Measurements from ENCODE around the gene PLD4.

DNA sequence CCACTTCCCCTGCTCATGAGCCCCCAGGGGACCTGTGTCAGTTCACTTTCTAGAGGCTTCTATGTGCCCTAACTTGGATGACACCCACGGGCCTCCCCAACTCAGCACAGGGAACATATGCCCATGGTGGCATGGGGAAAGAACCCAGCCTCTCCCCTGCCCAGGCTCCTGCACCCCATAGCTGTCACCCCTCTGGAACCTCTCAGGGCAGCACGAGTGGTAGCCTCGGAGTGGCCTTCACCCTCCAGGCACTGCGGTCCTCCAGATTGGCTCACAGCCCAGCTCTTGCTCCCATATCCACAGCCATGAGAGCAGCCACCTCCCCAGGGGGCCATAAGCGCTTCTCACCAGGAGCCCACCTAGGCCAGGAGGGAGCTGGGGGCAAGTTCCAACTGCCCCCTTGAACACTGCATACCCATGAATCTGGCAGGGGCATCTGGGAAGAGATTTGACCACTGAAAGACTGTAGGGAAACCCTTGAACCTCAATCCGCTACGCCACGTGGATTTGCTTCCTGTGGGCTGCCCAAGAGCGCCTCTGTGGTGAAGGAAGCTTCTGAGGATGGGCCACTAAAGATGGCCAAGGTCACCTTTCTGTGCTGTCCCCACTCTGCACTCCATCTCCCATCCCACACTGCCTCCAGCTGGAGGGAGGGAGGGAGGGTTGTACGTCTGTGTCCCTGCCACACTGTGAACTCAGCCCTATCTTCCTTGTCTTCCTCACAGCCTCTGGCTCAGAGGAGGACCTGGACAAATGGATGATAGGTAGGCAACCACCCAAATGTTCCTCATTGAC lies 11.9 kb downstream of the PLD4 start:
- TF ChIP-seq NFIC (IDR thresholded peaks at IDR 0.05) (no peak), TEAD4 (IDR thresholded peaks at IDR 0.05) (no peak), FOXM1 (IDR thresholded peaks at IDR 0.05; ENCODE audit: borderline replicate concordance, low read depth) (no peak), TAF1 (IDR thresholded peaks at IDR 0.05; ENCODE audit: low read depth) (no peak), CEBPB (IDR thresholded peaks at IDR 0.05) (no peak), CREB1 (IDR thresholded peaks at IDR 0.05; ENCODE audit: low read depth) (no peak), EP300 (IDR thresholded peaks at IDR 0.05; ENCODE audit: borderline replicate concordance) (no peak), USF1 (IDR thresholded peaks at IDR 0.05) (no peak), YY1 (IDR thresholded peaks at IDR 0.05; ENCODE audit: low read depth) (no peak), EGR1 (IDR thresholded peaks at IDR 0.05) (no peak), ZBTB7A (IDR thresholded peaks at IDR 0.05; ENCODE audit: low read depth) (no peak), TCF12 (IDR thresholded peaks at IDR 0.05; ENCODE audit: low read depth) (no peak)
- TF ChIP-seq, protein P1, sequence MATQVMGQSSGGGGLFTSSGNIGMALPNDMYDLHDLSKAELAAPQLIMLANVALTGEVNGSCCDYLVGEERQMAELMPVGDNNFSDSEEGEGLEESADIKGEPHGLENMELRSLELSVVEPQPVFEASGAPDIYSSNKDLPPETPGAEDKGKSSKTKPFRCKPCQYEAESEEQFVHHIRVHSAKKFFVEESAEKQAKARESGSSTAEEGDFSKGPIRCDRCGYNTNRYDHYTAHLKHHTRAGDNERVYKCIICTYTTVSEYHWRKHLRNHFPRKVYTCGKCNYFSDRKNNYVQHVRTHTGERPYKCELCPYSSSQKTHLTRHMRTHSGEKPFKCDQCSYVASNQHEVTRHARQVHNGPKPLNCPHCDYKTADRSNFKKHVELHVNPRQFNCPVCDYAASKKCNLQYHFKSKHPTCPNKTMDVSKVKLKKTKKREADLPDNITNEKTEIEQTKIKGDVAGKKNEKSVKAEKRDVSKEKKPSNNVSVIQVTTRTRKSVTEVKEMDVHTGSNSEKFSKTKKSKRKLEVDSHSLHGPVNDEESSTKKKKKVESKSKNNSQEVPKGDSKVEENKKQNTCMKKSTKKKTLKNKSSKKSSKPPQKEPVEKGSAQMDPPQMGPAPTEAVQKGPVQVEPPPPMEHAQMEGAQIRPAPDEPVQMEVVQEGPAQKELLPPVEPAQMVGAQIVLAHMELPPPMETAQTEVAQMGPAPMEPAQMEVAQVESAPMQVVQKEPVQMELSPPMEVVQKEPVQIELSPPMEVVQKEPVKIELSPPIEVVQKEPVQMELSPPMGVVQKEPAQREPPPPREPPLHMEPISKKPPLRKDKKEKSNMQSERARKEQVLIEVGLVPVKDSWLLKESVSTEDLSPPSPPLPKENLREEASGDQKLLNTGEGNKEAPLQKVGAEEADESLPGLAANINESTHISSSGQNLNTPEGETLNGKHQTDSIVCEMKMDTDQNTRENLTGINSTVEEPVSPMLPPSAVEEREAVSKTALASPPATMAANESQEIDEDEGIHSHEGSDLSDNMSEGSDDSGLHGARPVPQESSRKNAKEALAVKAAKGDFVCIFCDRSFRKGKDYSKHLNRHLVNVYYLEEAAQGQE (IDR thresholded peaks at IDR 0.05; ENCODE audit: low read depth): no peak
- TF ChIP-seq, protein P2, sequence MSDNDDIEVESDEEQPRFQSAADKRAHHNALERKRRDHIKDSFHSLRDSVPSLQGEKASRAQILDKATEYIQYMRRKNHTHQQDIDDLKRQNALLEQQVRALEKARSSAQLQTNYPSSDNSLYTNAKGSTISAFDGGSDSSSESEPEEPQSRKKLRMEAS (IDR thresholded peaks at IDR 0.05): no peak

All from Ishikawa (cell line).